COR-L47 (cell line): ENCODE results near the gene HOXC10.

Source experiments
- DNase-seq: peaks from one replicate; lab custom pipeline; 2025; lab: John Stamatoyannopoulos, UW

The HOXC10 gene

DNA sequence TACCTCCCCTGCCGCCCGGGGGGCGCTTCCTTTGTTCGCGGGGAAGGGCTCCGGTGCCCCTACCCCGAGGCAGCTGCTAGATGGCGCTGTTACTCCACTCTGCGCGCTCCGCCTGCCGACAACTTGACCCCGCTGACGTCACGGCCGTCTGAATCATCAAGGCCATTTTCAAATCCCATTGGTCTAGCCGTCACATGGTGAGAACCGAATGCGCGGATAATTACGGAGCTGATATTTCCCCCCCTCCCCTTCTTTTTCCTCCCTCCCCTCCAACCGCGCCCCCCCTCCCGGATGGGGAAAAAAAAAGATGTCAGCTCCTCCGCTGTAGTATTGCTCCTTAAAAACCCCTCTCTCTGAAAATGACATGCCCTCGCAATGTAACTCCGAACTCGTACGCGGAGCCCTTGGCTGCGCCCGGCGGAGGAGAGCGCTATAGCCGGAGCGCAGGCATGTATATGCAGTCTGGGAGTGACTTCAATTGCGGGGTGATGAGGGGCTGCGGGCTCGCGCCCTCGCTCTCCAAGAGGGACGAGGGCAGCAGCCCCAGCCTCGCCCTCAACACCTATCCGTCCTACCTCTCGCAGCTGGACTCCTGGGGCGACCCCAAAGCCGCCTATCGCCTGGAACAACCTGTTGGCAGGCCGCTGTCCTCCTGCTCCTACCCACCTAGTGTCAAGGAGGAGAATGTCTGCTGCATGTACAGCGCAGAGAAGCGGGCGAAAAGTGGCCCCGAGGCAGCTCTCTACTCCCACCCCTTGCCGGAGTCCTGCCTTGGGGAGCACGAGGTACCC, at the start of gene HOXC10:
Gene HOXC10 (plus strand): TSS at position 246 of the 791 bp plus-strand sequence. CDS start 114 bp downstream, at position 360.
- peak; percentile 47 for DNase-seq

DNA sequence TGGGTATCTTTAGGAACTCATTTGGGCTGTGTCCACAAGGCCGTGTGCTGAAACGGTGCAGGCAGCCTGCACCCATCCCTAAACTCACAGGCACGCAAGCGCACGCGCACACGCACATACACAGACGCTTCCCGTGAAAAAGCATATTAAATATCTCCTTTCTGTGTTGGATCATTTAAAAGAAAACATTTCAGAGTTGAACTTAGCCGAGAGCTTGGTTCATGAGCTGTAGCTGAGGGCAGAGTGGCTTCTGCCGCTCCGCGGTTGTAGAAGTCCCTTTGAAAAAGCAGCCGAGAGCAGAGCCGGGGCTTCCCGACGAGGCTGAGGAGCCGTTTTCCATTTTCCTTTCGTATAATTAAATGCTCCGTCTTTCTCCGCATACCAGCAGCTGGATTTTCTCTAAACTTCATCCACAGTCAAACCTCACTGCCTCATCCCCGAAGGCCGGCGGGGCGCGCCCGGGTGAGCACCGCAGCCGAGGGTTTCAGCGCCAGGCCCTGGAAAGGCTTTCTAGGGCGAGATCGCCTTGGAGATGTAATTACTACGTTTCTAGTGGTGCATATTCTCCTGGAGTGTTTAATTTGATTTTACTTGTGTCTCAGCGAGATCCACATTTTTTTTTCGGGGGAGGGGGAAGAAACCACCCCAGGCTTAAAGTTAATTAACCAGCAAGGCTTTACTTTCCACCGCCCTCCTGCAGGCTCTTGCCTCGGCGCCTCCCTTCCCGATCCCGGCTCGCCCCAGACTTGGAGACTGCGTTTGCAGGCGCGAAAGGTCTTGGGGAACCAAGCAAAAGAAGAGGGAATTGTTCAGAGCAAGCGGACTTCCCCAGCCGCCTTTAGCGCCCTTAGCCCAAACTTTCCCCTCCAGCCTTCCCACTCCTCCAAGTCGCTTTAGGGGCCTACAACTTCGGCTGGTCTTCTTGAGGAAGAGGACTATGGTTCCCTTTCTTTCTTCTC, 49.3 kb upstream of the HOXC10 start:
- no peak for DNase-seq

DNA sequence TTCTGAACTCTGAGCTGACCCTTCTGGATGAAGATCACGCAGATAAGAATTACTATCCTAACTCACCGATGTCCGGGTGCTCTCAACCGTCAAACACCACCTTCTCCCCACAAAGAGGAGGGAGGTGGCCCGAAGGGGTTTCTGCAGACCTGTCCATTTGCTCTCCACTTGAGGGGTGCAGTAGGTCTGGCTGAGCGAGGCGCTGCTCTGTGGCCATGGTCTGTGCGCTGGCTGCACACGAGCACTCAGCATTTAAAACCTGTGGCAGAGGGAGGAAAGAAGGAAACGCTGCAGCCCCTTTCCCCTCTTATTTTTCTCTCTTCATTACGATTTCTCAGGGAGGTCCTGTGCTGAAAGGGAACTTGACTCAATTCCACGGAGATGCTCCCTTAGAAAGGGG, 47.8 kb upstream of the HOXC10 start:
- DNase-seq, result no peak

GRCh38 chr12:53937596-53938325, 47.2 kb upstream of the HOXC10 start:
- DNase-seq, result no peak

DNA sequence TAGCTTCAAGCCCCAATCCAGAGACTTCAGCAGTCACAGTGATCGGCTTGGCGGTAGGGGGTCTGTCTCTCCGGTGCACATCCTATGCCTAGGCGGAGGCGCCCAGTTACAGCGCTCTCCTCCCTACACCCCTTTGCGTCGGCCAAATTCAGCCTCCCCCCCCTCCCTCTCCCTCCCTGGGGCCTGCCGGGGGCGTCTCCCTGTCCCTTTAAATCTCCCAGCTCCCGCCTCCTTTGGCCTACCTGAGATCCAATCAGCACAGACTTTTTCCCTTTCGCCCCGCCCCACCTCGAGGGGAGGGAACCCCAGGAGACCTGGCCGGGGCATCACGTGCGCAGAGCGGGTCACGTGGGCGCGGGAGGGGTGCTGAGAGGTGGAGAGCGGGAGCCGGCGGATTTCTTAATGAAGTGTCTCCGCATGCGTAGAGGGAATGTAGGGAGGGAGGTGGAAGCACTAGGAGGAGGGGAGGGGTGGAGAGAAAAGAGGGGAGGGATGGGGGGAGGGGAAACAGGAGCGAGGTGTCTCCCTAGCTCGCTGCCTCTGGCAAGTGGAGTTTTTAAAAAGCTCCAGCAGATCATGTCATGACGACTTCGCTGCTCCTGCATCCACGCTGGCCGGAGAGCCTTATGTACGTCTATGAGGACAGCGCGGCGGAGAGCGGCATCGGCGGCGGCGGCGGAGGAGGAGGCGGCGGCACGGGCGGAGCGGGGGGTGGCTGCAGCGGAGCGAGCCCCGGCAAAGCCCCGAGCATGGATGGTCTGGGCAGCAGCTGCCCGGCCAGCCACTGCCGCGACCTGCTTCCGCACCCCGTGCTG, 46.4 kb upstream of the HOXC10 start, which contains the start of gene HOXC13:
Gene HOXC13 (plus strand): TSS at position 506 of the 815 bp plus-strand sequence. CDS start 76 bp downstream, at position 582.
- DNase-seq, result no peak

DNA sequence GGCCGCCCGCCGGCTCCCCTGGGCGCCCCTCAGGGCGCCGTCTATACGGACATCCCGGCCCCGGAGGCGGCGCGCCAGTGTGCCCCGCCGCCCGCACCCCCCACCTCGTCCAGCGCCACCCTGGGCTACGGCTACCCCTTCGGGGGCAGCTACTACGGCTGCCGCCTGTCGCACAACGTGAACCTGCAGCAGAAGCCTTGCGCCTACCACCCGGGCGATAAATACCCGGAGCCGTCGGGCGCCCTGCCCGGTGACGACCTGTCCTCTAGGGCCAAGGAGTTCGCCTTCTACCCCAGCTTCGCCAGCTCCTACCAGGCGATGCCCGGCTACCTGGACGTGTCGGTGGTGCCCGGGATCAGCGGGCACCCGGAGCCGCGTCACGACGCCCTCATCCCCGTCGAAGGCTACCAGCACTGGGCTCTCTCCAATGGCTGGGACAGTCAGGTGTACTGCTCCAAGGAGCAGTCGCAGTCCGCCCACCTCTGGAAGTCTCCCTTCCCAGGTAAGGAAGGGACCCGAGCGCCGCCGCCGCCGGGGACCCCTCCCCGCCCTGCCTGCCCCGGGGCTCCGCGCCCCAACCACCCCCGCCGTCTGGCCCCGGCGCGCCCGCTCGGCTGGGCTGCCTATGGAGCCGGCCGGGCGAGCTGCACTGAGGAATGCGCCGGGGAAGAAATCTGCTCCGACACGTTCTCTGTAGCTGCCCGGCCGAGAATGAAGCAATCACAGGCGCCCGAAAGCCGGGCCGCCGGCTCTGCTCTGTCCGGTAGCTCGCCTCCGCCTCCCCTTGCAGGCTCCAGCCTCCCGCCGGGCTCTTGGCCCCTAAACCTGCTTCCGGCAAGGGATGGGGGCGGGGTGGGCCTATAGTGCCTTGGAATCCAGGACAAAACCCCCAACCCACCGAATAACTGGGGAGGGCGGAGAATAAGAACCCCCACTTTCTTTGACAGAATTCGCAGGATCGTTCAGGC, 45.5 kb upstream of the HOXC10 start:
- no peak for DNase-seq

GRCh38 chr12:53940443-53941014, 44.4 kb upstream of the HOXC10 start:
- no peak for DNase-seq

- no peak for DNase-seq
Measured at GRCh38 chr12:53941187-53941586, 43.8 kb upstream of the HOXC10 start.

DNA sequence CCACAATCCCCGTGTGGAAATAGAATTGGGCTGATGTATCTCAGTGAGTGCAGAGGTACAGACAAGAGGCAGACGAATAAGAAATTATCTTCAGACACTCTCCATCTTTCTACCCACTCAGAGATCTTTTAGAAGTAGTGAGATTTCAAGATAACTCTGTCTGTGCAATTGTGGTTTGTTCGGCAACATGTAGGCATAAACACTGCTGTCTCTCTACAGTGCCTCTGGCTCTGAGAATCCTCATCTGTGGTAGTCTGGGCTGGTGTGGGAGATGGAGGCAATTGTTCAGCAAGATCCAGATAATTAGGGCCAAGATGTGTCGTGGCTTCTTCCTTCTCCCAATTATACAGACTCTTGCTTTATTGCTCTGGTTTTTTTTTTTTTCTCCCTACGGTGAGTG, 43.2 kb upstream of the HOXC10 start:
- no peak for DNase-seq

DNA sequence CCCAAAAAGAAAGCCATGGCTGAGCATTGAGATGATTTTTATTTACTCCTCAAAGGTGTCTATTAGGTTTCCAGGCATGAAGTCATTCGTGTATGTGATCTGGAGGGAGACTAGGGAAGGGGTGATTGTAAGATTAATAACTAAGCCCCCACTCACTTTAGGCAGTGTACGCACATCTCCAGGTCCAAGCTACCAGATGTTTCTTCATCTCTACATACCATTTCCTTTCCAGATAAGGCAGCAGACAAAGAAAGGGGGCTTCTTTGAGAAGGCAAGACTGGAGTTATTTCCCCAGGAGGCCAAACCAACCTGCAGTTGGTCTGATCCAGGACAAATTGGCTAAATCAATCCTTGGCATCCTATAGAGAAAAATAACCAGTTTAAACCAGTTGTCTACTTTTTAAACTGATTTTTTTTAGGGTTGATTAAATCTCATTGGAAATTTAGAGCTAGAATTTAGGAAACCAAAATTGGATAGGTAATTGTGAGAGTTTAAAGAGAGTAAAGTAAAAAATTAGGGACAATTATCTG, 42.4 kb upstream of the HOXC10 start:
- DNase-seq, result no peak

DNA sequence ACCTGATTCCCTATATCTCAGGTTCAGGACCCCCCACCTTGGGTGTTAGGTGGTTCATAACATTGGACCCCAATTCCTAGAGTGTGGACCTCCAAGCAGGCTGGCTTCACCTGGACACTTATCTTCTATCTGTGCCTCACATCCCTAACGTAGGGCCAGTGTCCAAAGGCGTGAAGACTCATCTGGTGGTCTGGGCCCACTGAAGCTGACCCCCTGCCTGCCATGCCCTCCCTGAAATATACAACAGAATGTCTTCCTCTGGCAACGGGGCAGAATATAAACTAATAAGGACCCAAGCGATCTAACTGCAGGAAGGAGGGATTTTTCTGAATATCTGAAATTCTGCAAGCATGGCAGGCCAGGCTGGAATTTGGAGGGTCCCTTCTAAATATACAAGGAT, 40.7 kb upstream of the HOXC10 start:
- no peak for DNase-seq

GRCh38 chr12:53944907-53945847, 39.8 kb upstream of the HOXC10 start:
- no peak for DNase-seq

- DNase-seq, result no peak
Measured at GRCh38 chr12:53947743-53948142, 37.2 kb upstream of the HOXC10 start.

GRCh38 chr12:53948650-53949593, 36.0 kb upstream of the HOXC10 start:
- DNase-seq, result no peak

DNA sequence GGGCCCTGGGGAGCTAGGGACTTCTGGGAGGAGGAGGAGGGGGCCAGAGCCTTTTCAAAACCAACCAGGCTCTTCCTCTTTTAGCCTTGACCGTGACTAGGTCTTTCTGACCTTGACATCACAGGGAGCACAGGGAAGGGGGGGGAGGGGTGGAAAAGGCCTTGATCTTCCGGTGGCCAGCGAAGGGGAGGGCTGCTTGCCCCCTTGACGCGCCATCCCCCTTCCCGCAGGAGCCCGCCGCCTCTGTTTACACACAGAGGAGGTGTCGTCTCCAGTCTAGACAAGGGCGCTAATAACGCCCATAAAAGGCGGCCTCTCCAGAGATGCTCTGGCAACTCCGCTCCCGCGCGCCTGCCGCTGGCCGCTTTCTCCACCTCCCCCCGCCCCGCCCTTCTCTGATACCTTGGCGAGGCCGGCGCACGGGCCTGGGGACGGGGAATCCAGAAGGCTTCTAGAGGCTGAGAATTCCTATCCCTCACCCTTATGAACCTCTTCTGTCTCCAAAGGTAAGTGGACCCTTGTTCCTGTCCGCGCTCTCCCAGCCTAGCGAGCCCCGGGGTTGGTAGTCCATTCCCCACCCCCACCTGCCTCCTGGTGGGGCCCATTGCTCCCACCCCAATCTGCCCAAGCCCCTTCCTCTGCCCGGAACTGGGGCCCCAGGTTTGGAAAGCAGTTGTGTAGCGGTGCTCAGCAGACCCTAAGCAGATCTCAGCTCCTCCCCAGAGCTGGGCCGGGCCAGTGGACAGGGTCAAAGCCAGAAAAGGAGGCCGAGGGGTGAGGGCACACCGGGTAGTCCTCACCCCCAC, 35.1 kb upstream of the HOXC10 start:
- DNase-seq, result no peak

- no peak for DNase-seq
Measured at GRCh38 chr12:53950437-53950773, 34.5 kb upstream of the HOXC10 start.
